Endodermal cell (in vitro differentiated cells): Measurements from ENCODE around the gene TULP3. TPM values are rescaled to one million over a fixed set of nuclear protein-coding genes. Genes with fewer than 3 reads are reported as not detected.

Experiments
- DNase-seq: peaks from one replicate; pipeline ENCODE4 v3.0.0-alpha.2; 2017
- H3K27ac ChIP-seq: 2 replicates; pipeline ENCODE4 v1.5.1; 2013; ENCODE audit warnings: mild to moderate bottlenecking, low read depth, low read length, moderate library complexity
- H3K27me3 ChIP-seq: 2 replicates; pipeline ENCODE4 v1.6.1; 2013; ENCODE audit warnings: mild to moderate bottlenecking, low read length, moderate library complexity; ENCODE audit not compliant: insufficient read depth, control insufficient read depth, poor library complexity, severe bottlenecking
- H3K36me3 ChIP-seq: 2 replicates; pipeline ENCODE4 v1.7.0; 2013; ENCODE audit warnings: mild to moderate bottlenecking, low read length, moderate library complexity; ENCODE audit not compliant: control insufficient read depth, insufficient read depth
- H3K4me1 ChIP-seq: one replicate; pipeline ENCODE4 v1.7.0; 2013; ENCODE audit warnings: low read length; ENCODE audit not compliant: control insufficient read depth, insufficient read depth
- H3K4me3 ChIP-seq: 2 replicates; pipeline ENCODE4 v1.5.1; 2013; ENCODE audit warnings: mild to moderate bottlenecking, low read length, moderate library complexity
- H3K9ac ChIP-seq: 2 replicates; pipeline ENCODE4 v1.6.1; 2013; ENCODE audit warnings: mild to moderate bottlenecking, low read length, moderate library complexity; ENCODE audit not compliant: poor library complexity, severe bottlenecking; ENCODE audit errors: extremely low read depth
- H3K9me3 ChIP-seq: 2 replicates; pipeline ENCODE4 v1.6.1; 2013; ENCODE audit warnings: mild to moderate bottlenecking, low read length, moderate library complexity; ENCODE audit not compliant: control insufficient read depth
- H3K27ac Mint-ChIP-seq: 2 replicates; pipeline ENCODE4 v1.8.0; 2020; ENCODE audit warnings: mixed read lengths
- H3K27me3 Mint-ChIP-seq: 2 replicates; pipeline ENCODE4 v1.8.0; 2021; ENCODE audit warnings: mild to moderate bottlenecking, mixed read lengths; ENCODE audit not compliant: insufficient read depth
- H3K36me3 Mint-ChIP-seq: 2 replicates; pipeline ENCODE4 v1.8.0; 2020; ENCODE audit warnings: low read depth, mixed read lengths
- H3K4me1 Mint-ChIP-seq: 2 replicates; pipeline ENCODE4 v1.8.0; 2020; ENCODE audit warnings: mixed read lengths
- H3K4me3 Mint-ChIP-seq: 2 replicates; pipeline ENCODE4 v1.8.0; 2020; ENCODE audit warnings: mild to moderate bottlenecking, moderate library complexity, mixed read lengths
- H3K9me3 Mint-ChIP-seq: 2 replicates; pipeline ENCODE4 v1.8.0; 2020; ENCODE audit warnings: mild to moderate bottlenecking, mixed read lengths
- CTCF ChIP-seq: fragments of 200-600 bp; sonication (generic); conservative IDR thresholded peaks from 2 replicates; pipeline ENCODE4 v1.5.0; 2021; ENCODE audit warnings: antibody characterized with exemption, mild to moderate bottlenecking
- WGBS, 2 experiments: methylation state at CpG; one replicate each; pipeline versions ENCODE4 v1.1.5 to v1.1.7; 2013; ENCODE audit warnings: missing lambda C conversion rate in 2 of 2, mixed read lengths in 1 of 2; ENCODE audit not compliant: insufficient coverage in 1 of 2, insufficient read length in 1 of 2; 5-methylcytosine and 5-hydroxymethylcytosine counted together
- total RNA-seq, 2 donors: library from RNA; stranded (reverse); fragmentation: NEBNext Ultra II Directional in 1 of 2; extraction: Animal tissue kit (Norgen Biotek cat#: 25700) in 1 of 2; gene quantifications; 2 replicates in 1 of 2; 3 replicates in 1 of 2; pipeline ENCODE4 v1.2.1, GENCODE V29; 2021

The TULP3 gene
- total RNA-seq, 2 donors from 2014 or later = 28.1 to 47.9 TPM

GRCh38 chr12:2974560-2974971 lies 83.9 kb downstream of the TULP3 start:
- no peaks in the 10 kb centered on the region for H3K9me3 Mint-ChIP-seq
- 73 to 80% methylated on average over 6 to 10 of the region's 10 CpGs for WGBS, 2 experiments
- Histone ChIP-seq H3K27ac (no peak overlapping the region), H3K9ac (no peak overlapping the region), H3K4me3 (no peak overlapping the region), H3K27me3 (no peaks in the 10 kb centered on the region), H3K4me1 (no peaks in the 10 kb centered on the region), H3K9me3 (no peaks in the 10 kb centered on the region), H3K36me3 (peaks cover 11% of the 10 kb centered on the region)
- DNase-seq = peak; percentile 71
- no peak overlapping the region for H3K27ac Mint-ChIP-seq
- no peaks in the 10 kb centered on the region for H3K27me3 Mint-ChIP-seq
- peaks cover 43% of the 10 kb centered on the region for H3K36me3 Mint-ChIP-seq
- H3K4me3 Mint-ChIP-seq = no peak overlapping the region
- TF ChIP-seq CTCF = no peak
- peaks cover 28% of the 10 kb centered on the region for H3K4me1 Mint-ChIP-seq

DNA sequence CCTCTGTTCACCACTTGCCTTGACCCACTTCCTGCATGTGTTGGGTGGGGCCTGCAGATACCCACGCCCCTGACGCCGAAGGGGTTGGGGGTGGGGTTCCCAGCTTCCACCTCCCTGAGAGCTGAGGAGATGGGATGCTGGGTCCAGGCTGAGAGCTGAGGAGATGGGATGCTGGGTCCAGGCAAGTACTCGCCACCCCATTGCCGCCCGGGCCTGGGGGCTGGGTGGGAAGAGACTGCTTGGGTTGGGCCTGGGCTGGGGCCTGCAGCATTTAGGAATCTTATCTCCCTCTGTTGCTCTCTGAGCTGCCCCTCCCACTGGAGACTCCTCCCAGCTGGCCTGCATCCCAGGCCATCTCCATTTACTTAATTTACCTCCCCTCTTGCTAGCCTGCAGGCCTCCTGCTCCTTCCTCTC lies 85.9 kb downstream of the TULP3 start:
- H3K4me3 Mint-ChIP-seq = no peak overlapping the region
- no peaks in the 10 kb centered on the region for H3K27me3 Mint-ChIP-seq
- Histone ChIP-seq H3K9ac (no peak overlapping the region), H3K4me1 (no peaks in the 10 kb centered on the region), H3K4me3 (no peak overlapping the region), H3K27me3 (no peaks in the 10 kb centered on the region), H3K27ac (no peak overlapping the region), H3K36me3 (peaks cover 13% of the 10 kb centered on the region), H3K9me3 (no peaks in the 10 kb centered on the region)
- H3K27ac Mint-ChIP-seq = peak overlapping the region; percentile 0
- TF ChIP-seq CTCF = no peak
- no peak for DNase-seq
- H3K36me3 Mint-ChIP-seq = peaks cover 40% of the 10 kb centered on the region
- peaks cover 30% of the 10 kb centered on the region for H3K4me1 Mint-ChIP-seq
- WGBS, 2 experiments = 85% methylated on average over 5 of the region's 6 CpGs; no CpG with 5 or more reads in 1 of the 2 experiments
- no peaks in the 10 kb centered on the region for H3K9me3 Mint-ChIP-seq

GRCh38 chr12:2977776-2978175 lies 87.1 kb downstream of the TULP3 start:
- Histone ChIP-seq H3K36me3 (peaks cover 13% of the 10 kb centered on the region), H3K9me3 (no peaks in the 10 kb centered on the region), H3K4me3 (no peak overlapping the region), H3K4me1 (no peaks in the 10 kb centered on the region), H3K9ac (no peak overlapping the region), H3K27me3 (no peaks in the 10 kb centered on the region), H3K27ac (no peak overlapping the region)
- WGBS, 2 experiments = 80 to 90% methylated on average over 2 to 5 of the region's 5 CpGs
- peaks cover 33% of the 10 kb centered on the region for H3K4me1 Mint-ChIP-seq
- H3K27me3 Mint-ChIP-seq = no peaks in the 10 kb centered on the region
- no peak overlapping the region for H3K4me3 Mint-ChIP-seq
- peak overlapping the region; percentile 71 for H3K27ac Mint-ChIP-seq
- TF ChIP-seq CTCF = no peak
- no peak for DNase-seq
- H3K9me3 Mint-ChIP-seq = no peaks in the 10 kb centered on the region
- peaks cover 35% of the 10 kb centered on the region for H3K36me3 Mint-ChIP-seq
